Activated CD4-positive, alpha-beta memory T cell treated with anti-CD3 and anti-CD28 coated beads for 36 hours (primary cell): ENCODE results near the gene PLEKHB2. TPM values are rescaled to one million over a fixed set of nuclear protein-coding genes. Genes with fewer than 3 reads are reported as not detected.
"Not testable (repeated sequence)": the region's sequence is repeated elsewhere in the genome, so short reads cannot be mapped to it uniquely, and the experiment has no call there.

ENCODE experiments used
- CTCF ChIA-PET: fragments of 350-600 bp; sonication (Branson Sonifier 250); formaldehyde crosslinking; loops from one replicate; lab custom pipeline; 2021; ENCODE audit warnings: antibody characterized with exemption, inconsistent platforms; lab: Charles Lee
- POLR2A ChIA-PET: fragments of 350-600 bp; sonication (Branson Sonifier 250); formaldehyde crosslinking; loops from one replicate; lab custom pipeline; 2021; ENCODE audit warnings: antibody characterized with exemption; lab: Charles Lee
- DNase-seq: peaks from one replicate; pipeline ENCODE4 v3.0.0-alpha.2; 2020
- H3K27ac Mint-ChIP-seq: one replicate; pipeline ENCODE4 v1.8.0; 2021; ENCODE audit warnings: mixed read lengths
- H3K27me3 Mint-ChIP-seq: one replicate; pipeline ENCODE4 v1.8.0; 2021; ENCODE audit warnings: mixed read lengths
- H3K36me3 Mint-ChIP-seq: one replicate; pipeline ENCODE4 v1.8.0; 2021; ENCODE audit warnings: mixed read lengths
- H3K4me1 Mint-ChIP-seq: one replicate; pipeline ENCODE4 v1.8.0; 2021; ENCODE audit warnings: low read depth, mixed read lengths
- H3K4me3 Mint-ChIP-seq: one replicate; pipeline ENCODE4 v1.8.0; 2021; ENCODE audit warnings: mild to moderate bottlenecking, mixed read lengths
- H3K9me3 Mint-ChIP-seq: one replicate; pipeline ENCODE4 v1.8.0; 2021; ENCODE audit warnings: mixed read lengths
- intact Hi-C: fragments of 100-400 bp; cut with micrococcal nuclease; formaldehyde crosslinking; loops from one replicate; pipeline ENCODE4 v1.15.1; 2023
- total RNA-seq, 2 experiments: library from RNA; stranded (reverse); gene quantifications; one replicate each; pipeline ENCODE4 v1.2.3, GENCODE V29; 2021

PLEKHB2 gene
- total RNA-seq, 2 experiments from 2014 or later, result 50.0 to 52.2 TPM

GRCh38 chr2:131178721-131179418, 73.7 kb downstream of the PLEKHB2 start:
- DNase-seq, H3K27ac Mint-ChIP-seq, H3K4me3 Mint-ChIP-seq, H3K36me3 Mint-ChIP-seq, CTCF ChIA-PET, H3K4me1 Mint-ChIP-seq, H3K9me3 Mint-ChIP-seq, intact Hi-C loops, POLR2A ChIA-PET: not testable (repeated sequence)
- peaks cover 20% of the 10 kb centered on the region for H3K27me3 Mint-ChIP-seq

- DNase-seq, H3K27ac Mint-ChIP-seq, H3K9me3 Mint-ChIP-seq, intact Hi-C loops, H3K36me3 Mint-ChIP-seq, H3K4me3 Mint-ChIP-seq, H3K4me1 Mint-ChIP-seq, POLR2A ChIA-PET, CTCF ChIA-PET: not testable (repeated sequence)
- H3K27me3 Mint-ChIP-seq, result peaks cover 17% of the 10 kb centered on the region
These were observed 76.3 kb downstream of the PLEKHB2 start for GRCh38 chr2:131181451-131181850.

GRCh38 chr2:131193421-131193820, 88.3 kb downstream of the PLEKHB2 start:
- POLR2A ChIA-PET, H3K4me3 Mint-ChIP-seq, intact Hi-C loops, DNase-seq, H3K27me3 Mint-ChIP-seq, H3K4me1 Mint-ChIP-seq, H3K36me3 Mint-ChIP-seq, CTCF ChIA-PET, H3K9me3 Mint-ChIP-seq, H3K27ac Mint-ChIP-seq: not testable (repeated sequence)

- H3K27me3 Mint-ChIP-seq, DNase-seq, H3K4me1 Mint-ChIP-seq, H3K27ac Mint-ChIP-seq, POLR2A ChIA-PET, H3K9me3 Mint-ChIP-seq, CTCF ChIA-PET, H3K4me3 Mint-ChIP-seq, intact Hi-C loops, H3K36me3 Mint-ChIP-seq: not testable (repeated sequence)
These were observed 91.0 kb downstream of the PLEKHB2 start for GRCh38 chr2:131196186-131196585.

Other genes starting within 250 kb of the PLEKHB2 start
- 10 to 100 TPM; 50.5 to 57.1 TPM for gene FAM168B, start 11.9 kb upstream of the PLEKHB2 start, total RNA-seq
- under 1 TPM; 0.56 to 0.57 TPM for gene POTEE, start 104.2 kb downstream of the PLEKHB2 start, total RNA-seq